WTC11 (cell line): ENCODE measurements around the gene DLG1. TPM values are rescaled to one million over a fixed set of nuclear protein-coding genes. Genes with fewer than 3 reads are reported as not detected.

ENCODE experiments used
- ATAC-seq: fragments of 200-7000 bp; cut with Tn5 transposase; 2 replicates; pipeline ENCODE4 v1.10.0; 2021; ENCODE audit warnings: mild to moderate bottlenecking, moderate library complexity
- CTCF ChIA-PET: fragments of 300-600 bp; sonication (Branson Sonifier 250); formaldehyde crosslinking; loops from one replicate; lab custom pipeline; 2021; ENCODE audit warnings: antibody characterized with exemption; lab: Charles Lee
- POLR2A ChIA-PET: fragments of 350-600 bp; sonication (Branson Sonifier 250); formaldehyde crosslinking; loops from one replicate; lab custom pipeline; 2021; ENCODE audit warnings: antibody characterized with exemption; lab: Charles Lee
- DNase-seq: peaks from one replicate; pipeline ENCODE4 v3.0.0; 2021; ENCODE audit warnings: low spot score
- H3K27ac Mint-ChIP-seq: 2 replicates; pipeline ENCODE4 v1.8.0; 2021; ENCODE audit warnings: mixed read lengths
- H3K27me3 Mint-ChIP-seq: 2 replicates; pipeline ENCODE4 v1.8.0; 2021; ENCODE audit warnings: low read depth, mild to moderate bottlenecking, moderate library complexity, mixed read lengths
- H3K36me3 Mint-ChIP-seq: 2 replicates; pipeline ENCODE4 v1.8.0; 2021; ENCODE audit warnings: mixed read lengths
- H3K4me1 Mint-ChIP-seq: 2 replicates; pipeline ENCODE4 v1.8.0; 2022; ENCODE audit warnings: mixed read lengths
- H3K4me3 Mint-ChIP-seq: 2 replicates; pipeline ENCODE4 v1.8.0; 2021; ENCODE audit warnings: mild to moderate bottlenecking, moderate library complexity, mixed read lengths
- H3K9me3 Mint-ChIP-seq: 2 replicates; pipeline ENCODE4 v1.8.0; 2021; ENCODE audit warnings: mixed read lengths
- EMX1 ChIP-seq: fragments of 250-450 bp; sonication (Bioruptor Pico); IDR thresholded peaks from 2 replicates; pipeline ENCODE4 v1.8.0; 2021; ENCODE audit warnings: mild to moderate bottlenecking
- JAZF1 ChIP-seq: fragments of 250-450 bp; sonication (Bioruptor Pico); IDR thresholded peaks from 2 replicates; pipeline ENCODE4 v1.9.0; 2021; ENCODE audit warnings: moderate library complexity, mild to moderate bottlenecking, inconsistent platforms
- NR2C2 ChIP-seq: sonication (generic); formaldehyde crosslinking; IDR thresholded peaks from 2 replicates; pipeline ENCODE4 v1.8.0; 2022; ENCODE audit warnings: mild to moderate bottlenecking, missing genetic modification reagents
- OVOL2 ChIP-seq: fragments of 250-450 bp; sonication (Bioruptor Pico); IDR thresholded peaks from 2 replicates; pipeline ENCODE4 v1.9.0; 2021; ENCODE audit warnings: mild to moderate bottlenecking, borderline replicate concordance
- USF1 ChIP-seq: sonication (generic); formaldehyde crosslinking; IDR thresholded peaks from 2 replicates; pipeline ENCODE4 v1.8.0; 2022; ENCODE audit warnings: mild to moderate bottlenecking, missing genetic modification reagents
- ZNF121 ChIP-seq: sonication (generic); formaldehyde crosslinking; IDR thresholded peaks from 2 replicates; pipeline ENCODE4 v1.8.0; 2023; ENCODE audit warnings: missing genetic modification reagents
- ZNF138 ChIP-seq: sonication (generic); formaldehyde crosslinking; conservative IDR thresholded peaks from 2 replicates; pipeline ENCODE4 v1.8.1; 2022; ENCODE audit warnings: mild to moderate bottlenecking, moderate library complexity, missing genetic modification reagents
- ZNF232 ChIP-seq: sonication (generic); formaldehyde crosslinking; IDR thresholded peaks from 2 replicates; pipeline ENCODE4 v1.8.0; 2022; ENCODE audit warnings: mild to moderate bottlenecking, missing genetic modification reagents
- ZNF281 ChIP-seq: sonication (generic); formaldehyde crosslinking; IDR thresholded peaks from 2 replicates; pipeline ENCODE4 v1.8.0; 2023; ENCODE audit warnings: mild to moderate bottlenecking, missing genetic modification reagents
- ZNF396 ChIP-seq: fragments of 250-450 bp; sonication (Bioruptor Pico); IDR thresholded peaks from 2 replicates; pipeline ENCODE4 v1.8.0; 2021; ENCODE audit warnings: mild to moderate bottlenecking, moderate library complexity, borderline replicate concordance
- total RNA-seq: library from RNA; stranded (reverse); gene quantifications from 3 replicates; pipeline ENCODE4 v1.2.3, GENCODE V29; 2021
- TF ChIP-seq, protein P1 (sequence below): fragments of 250-450 bp; sonication (Bioruptor Pico); conservative IDR thresholded peaks from 2 replicates; pipeline ENCODE4 v1.9.0; 2021; ENCODE audit warnings: mild to moderate bottlenecking
- TF ChIP-seq, protein P2 (sequence below): sonication (generic); formaldehyde crosslinking; IDR thresholded peaks from 2 replicates; pipeline ENCODE4 v1.8.0; 2022; ENCODE audit warnings: mild to moderate bottlenecking, missing genetic modification reagents
- TF ChIP-seq, protein P3 (sequence below): sonication (generic); formaldehyde crosslinking; IDR thresholded peaks from 2 replicates; pipeline ENCODE4 v1.8.1; 2022; ENCODE audit warnings: low read depth, missing genetic modification reagents, borderline replicate concordance

Gene DLG1
- total RNA-seq, 1 experiment from 2014 or later, result 81.1 TPM

- TF ChIP-seq, protein P1, sequence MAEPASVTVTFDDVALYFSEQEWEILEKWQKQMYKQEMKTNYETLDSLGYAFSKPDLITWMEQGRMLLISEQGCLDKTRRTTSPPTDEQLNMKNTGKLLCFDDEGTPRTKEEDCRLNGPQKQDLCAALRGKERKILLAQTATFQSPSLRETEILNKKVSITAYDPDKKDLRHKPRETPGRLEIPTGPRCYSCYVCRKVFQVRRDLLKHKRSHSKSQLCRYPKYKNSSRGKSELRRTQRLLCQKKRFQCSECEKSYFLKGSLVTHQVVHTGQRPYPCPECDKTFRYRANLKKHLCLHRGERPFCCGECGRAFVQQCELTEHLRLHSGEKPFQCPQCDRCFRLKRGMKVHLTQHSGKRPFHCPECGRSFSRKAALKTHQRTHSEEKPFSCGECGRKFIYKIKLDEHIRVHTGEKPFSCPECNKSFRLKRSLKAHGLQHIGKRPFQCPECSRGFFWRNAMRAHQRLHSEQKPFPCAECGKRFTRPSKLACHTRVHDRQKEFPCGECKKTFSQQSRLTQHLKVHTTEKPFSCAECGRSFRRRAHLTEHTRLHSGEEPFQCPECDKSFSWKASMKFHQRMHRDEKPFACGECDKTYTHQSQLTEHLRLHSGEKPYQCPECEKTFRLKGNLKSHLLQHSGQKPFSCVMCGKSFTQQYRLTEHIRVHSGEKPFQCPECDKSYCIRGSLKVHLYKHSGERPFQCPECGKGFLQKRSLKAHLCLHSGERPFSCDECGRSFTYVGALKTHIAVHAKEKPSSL, result no peak
- TF ChIP-seq, all 79 proteins: peak for 12
Observed at GRCh38 chr3:197297476-197298340, 704 bp downstream of the DLG1 start (continued).

DNA sequence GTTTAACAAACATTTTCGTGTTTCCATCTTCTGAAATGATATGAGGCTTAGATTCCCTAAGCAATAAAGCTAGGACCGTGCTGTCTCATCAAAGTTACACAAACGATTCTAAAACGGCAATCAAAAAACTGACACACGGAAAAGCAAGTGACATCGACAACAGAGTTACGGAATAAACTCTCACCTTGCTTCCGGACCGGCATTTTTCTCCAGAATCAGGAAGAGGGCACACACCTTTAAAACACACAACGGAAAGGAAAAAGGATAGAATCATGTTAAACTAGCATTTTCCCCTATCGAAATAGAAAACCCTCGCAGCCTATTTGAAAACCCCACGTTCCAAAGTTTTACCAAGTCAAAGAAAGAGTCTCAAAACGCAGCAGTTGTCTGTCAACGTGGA, 1.4 kb downstream of the DLG1 start:
- ATAC-seq, result no peak
- H3K27me3 Mint-ChIP-seq, result no peaks in the 10 kb centered on the region
- H3K9me3 Mint-ChIP-seq, result no peaks in the 10 kb centered on the region
- peaks cover 18% of the 10 kb centered on the region for H3K4me1 Mint-ChIP-seq
- peaks cover 14% of the 10 kb centered on the region for H3K36me3 Mint-ChIP-seq
- H3K4me3 Mint-ChIP-seq, result peak overlapping the region; percentile 95
- no peak for DNase-seq
- ChIA-PET CTCF (interaction anchor here (1.3 to 1.7 kb wide), 2 partner anchors 157 to 205 kb away, joined by 3 to 7 read pairs; no protein-coding TSS in a partner anchor), POLR2A (interaction anchor here (1.0 kb wide), 1 partner anchor 46 kb away, joined by 3 read pairs; no protein-coding TSS in a partner anchor)
- H3K27ac Mint-ChIP-seq, result peak overlapping the region; percentile 86
- no peak for TF ChIP-seq USF1
- no peak for TF ChIP-seq OVOL2 (CRISPR knock-in tag)

DNA sequence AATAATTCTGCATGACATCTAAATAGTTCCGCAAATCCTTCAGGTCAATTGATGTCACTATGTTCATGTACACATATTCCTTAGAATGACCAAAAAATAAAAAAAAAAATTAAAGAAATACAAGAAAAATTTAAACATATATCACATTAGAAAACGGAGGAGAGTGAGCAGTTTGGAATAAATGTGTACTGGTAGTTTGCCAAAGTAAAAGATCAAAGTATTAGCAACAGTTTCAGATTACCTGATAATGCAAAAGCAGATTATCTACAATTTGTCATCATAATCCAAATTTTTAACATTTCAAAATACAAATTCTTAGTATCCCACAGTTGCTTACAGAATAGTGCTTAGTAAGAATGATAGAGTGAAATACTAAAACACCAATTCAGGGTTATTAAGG, 1.9 kb downstream of the DLG1 start:
- peaks cover 19% of the 10 kb centered on the region for H3K36me3 Mint-ChIP-seq
- TF ChIP-seq OVOL2 (CRISPR knock-in tag) (no peak), ZNF138 (CRISPR knock-in tag) (no peak), ZNF232 (no peak), ZNF121 (CRISPR knock-in tag) (no peak), NR2C2 (CRISPR knock-in tag) (no peak), ZNF396 (CRISPR knock-in tag) (no peak), JAZF1 (CRISPR knock-in tag) (no peak), EMX1 (no peak), ZNF281 (no peak)
- TF ChIP-seq, protein P2, sequence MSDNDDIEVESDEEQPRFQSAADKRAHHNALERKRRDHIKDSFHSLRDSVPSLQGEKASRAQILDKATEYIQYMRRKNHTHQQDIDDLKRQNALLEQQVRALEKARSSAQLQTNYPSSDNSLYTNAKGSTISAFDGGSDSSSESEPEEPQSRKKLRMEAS (CRISPR knock-in tag), result no peak
- TF ChIP-seq, protein P3, sequence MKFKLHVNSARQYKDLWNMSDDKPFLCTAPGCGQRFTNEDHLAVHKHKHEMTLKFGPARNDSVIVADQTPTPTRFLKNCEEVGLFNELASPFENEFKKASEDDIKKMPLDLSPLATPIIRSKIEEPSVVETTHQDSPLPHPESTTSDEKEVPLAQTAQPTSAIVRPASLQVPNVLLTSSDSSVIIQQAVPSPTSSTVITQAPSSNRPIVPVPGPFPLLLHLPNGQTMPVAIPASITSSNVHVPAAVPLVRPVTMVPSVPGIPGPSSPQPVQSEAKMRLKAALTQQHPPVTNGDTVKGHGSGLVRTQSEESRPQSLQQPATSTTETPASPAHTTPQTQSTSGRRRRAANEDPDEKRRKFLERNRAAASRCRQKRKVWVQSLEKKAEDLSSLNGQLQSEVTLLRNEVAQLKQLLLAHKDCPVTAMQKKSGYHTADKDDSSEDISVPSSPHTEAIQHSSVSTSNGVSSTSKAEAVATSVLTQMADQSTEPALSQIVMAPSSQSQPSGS (CRISPR knock-in tag), result no peak
- ChIA-PET CTCF (interaction anchor here (1.7 kb wide), 1 partner anchor 206 kb away, joined by 7 read pairs; no protein-coding TSS in a partner anchor), POLR2A (no interaction called here)
- H3K9me3 Mint-ChIP-seq, result no peaks in the 10 kb centered on the region
- peaks cover 18% of the 10 kb centered on the region for H3K4me1 Mint-ChIP-seq
- no peak overlapping the region for H3K27ac Mint-ChIP-seq
- H3K27me3 Mint-ChIP-seq, result no peaks in the 10 kb centered on the region
- ATAC-seq (no peak), DNase-seq (no peak)
- peak overlapping the region; percentile 95 for H3K4me3 Mint-ChIP-seq
